Osteocyte (in vitro differentiated cells): Measurements from ENCODE around the gene HOXA3. TPM values are rescaled to one million over a fixed set of nuclear protein-coding genes. Genes with fewer than 3 reads are reported as not detected.

ENCODE experiments used
- DNase-seq: peaks from one replicate; pipeline ENCODE4 v3.0.0; 2021; ENCODE audit warnings: mixed read lengths; ENCODE audit not compliant: unreplicated experiment; ENCODE audit errors: extremely low spot score
- H3K27ac Mint-ChIP-seq: one replicate; pipeline ENCODE4 v1.8.0; 2021; ENCODE audit warnings: mild to moderate bottlenecking, mixed read lengths; ENCODE audit not compliant: unreplicated experiment
- H3K27me3 Mint-ChIP-seq: one replicate; pipeline ENCODE4 v1.8.0; 2021; ENCODE audit warnings: mixed read lengths; ENCODE audit not compliant: unreplicated experiment
- H3K36me3 Mint-ChIP-seq: one replicate; pipeline ENCODE4 v1.8.0; 2021; ENCODE audit warnings: mixed read lengths; ENCODE audit not compliant: unreplicated experiment
- H3K4me1 Mint-ChIP-seq: one replicate; pipeline ENCODE4 v1.8.0; 2021; ENCODE audit warnings: mixed read lengths; ENCODE audit not compliant: unreplicated experiment
- H3K4me3 Mint-ChIP-seq: one replicate; pipeline ENCODE4 v1.8.0; 2021; ENCODE audit warnings: mild to moderate bottlenecking, moderate library complexity, mixed read lengths; ENCODE audit not compliant: unreplicated experiment
- H3K9me3 Mint-ChIP-seq: one replicate; pipeline ENCODE4 v1.8.0; 2021; ENCODE audit warnings: mixed read lengths; ENCODE audit not compliant: unreplicated experiment
- total RNA-seq: library from RNA; stranded (reverse); gene quantifications from 2 replicates; pipeline ENCODE4 v1.2.1, GENCODE V29; 2021
- TF ChIP-seq, protein P1 (sequence below): fragments of 200-600 bp; sonication (generic); IDR thresholded peaks from 2 replicates; pipeline ENCODE4 v1.5.0; 2021; ENCODE audit warnings: antibody characterized with exemption, mild to moderate bottlenecking, moderate library complexity

HOXA3 gene
- total RNA-seq, 1 donor from 2014 or later, result not detected

DNA sequence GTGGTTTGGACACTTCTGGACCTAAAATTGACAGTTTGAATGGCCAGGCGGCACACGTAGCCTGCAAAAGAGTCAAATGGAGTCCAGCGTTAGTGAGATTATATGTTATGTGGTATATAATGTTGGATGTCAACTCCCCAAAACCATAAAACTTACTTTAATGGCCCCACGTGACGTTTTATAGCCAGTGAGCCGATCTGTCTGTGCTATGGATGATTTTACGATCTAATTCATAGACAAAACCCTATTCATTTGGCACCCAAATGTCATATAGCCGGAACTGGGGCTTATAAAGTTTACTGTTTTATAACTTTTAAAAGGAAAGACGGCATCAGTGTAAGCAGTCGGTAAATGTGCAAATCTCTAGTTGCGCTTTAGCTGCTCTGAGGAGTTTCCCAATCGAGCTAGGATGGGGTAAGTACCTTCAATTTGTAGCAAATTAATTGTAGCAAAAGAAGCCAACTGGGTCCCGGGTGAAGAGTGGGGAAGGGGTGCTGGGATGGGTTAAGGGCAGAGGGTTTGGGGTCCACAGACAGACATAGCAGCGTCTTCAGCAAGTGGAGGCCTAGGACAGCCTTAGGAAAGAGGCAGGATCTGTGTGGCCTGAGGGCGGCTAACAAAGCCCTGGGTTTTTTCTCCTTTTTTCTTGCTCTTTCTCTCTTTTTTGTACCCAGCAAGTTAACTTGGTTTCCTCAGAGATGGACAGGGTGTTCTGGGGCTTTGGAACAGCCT lies 12.1 kb downstream of the HOXA3 start:
- no peak for DNase-seq
- TF ChIP-seq, protein P1, sequence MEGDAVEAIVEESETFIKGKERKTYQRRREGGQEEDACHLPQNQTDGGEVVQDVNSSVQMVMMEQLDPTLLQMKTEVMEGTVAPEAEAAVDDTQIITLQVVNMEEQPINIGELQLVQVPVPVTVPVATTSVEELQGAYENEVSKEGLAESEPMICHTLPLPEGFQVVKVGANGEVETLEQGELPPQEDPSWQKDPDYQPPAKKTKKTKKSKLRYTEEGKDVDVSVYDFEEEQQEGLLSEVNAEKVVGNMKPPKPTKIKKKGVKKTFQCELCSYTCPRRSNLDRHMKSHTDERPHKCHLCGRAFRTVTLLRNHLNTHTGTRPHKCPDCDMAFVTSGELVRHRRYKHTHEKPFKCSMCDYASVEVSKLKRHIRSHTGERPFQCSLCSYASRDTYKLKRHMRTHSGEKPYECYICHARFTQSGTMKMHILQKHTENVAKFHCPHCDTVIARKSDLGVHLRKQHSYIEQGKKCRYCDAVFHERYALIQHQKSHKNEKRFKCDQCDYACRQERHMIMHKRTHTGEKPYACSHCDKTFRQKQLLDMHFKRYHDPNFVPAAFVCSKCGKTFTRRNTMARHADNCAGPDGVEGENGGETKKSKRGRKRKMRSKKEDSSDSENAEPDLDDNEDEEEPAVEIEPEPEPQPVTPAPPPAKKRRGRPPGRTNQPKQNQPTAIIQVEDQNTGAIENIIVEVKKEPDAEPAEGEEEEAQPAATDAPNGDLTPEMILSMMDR, result no peak
- Mint-ChIP-seq H3K9me3 (no peaks in the 10 kb centered on the region), H3K27ac (no peak overlapping the region), H3K36me3 (no peaks in the 10 kb centered on the region), H3K4me3 (no peak overlapping the region), H3K27me3 (peaks cover 90% of the 10 kb centered on the region), H3K4me1 (peaks cover 8% of the 10 kb centered on the region)

- Mint-ChIP-seq H3K27me3 (peaks cover 92% of the 10 kb centered on the region), H3K4me1 (peaks cover 8% of the 10 kb centered on the region), H3K36me3 (no peaks in the 10 kb centered on the region), H3K27ac (no peak overlapping the region), H3K9me3 (no peaks in the 10 kb centered on the region), H3K4me3 (no peak overlapping the region)
- no peak for DNase-seq
- TF ChIP-seq, protein P1, result no peak
These were observed 12.9 kb downstream of the HOXA3 start for GRCh38 chr7:27139334-27140125.

DNA sequence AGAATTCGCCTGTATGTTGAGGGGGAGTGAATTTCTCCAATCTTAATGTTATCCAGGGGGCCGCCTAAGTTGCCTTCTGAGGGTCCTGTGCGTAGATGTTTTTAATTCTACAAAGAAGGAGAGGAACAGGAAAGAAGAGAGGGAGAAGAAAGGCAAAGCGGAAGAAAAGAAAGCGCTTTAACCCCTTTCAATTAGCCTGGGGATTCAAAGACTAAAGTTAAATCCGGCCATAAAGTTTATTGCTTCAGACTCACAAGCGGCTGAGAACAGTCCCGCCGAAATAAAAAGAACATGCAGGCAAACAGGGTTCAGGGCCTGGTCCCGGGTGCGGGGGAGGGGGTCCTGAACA lies 13.4 kb downstream of the HOXA3 start:
- peaks cover 8% of the 10 kb centered on the region for H3K4me1 Mint-ChIP-seq
- TF ChIP-seq, protein P1, result no peak
- no peak overlapping the region for H3K27ac Mint-ChIP-seq
- no peak overlapping the region for H3K4me3 Mint-ChIP-seq
- peaks cover 92% of the 10 kb centered on the region for H3K27me3 Mint-ChIP-seq
- H3K9me3 Mint-ChIP-seq, result no peaks in the 10 kb centered on the region
- H3K36me3 Mint-ChIP-seq, result no peaks in the 10 kb centered on the region
- no peak for DNase-seq

- Mint-ChIP-seq H3K27ac (no peak overlapping the region), H3K36me3 (no peaks in the 10 kb centered on the region), H3K4me3 (no peak overlapping the region), H3K4me1 (peaks cover 8% of the 10 kb centered on the region), H3K27me3 (peaks cover 94% of the 10 kb centered on the region), H3K9me3 (no peaks in the 10 kb centered on the region)
- TF ChIP-seq, protein P1, result no peak
- no peak for DNase-seq
These were observed 13.9 kb downstream of the HOXA3 start for GRCh38 chr7:27138472-27138871.

GRCh38 chr7:27137640-27138315 lies 14.6 kb downstream of the HOXA3 start:
- no peaks in the 10 kb centered on the region for H3K36me3 Mint-ChIP-seq
- peaks cover 7% of the 10 kb centered on the region for H3K4me1 Mint-ChIP-seq
- H3K27ac Mint-ChIP-seq, result no peak overlapping the region
- TF ChIP-seq, protein P1, result no peak
- no peak overlapping the region for H3K4me3 Mint-ChIP-seq
- DNase-seq, result no peak
- H3K27me3 Mint-ChIP-seq, result peaks cover 97% of the 10 kb centered on the region
- no peaks in the 10 kb centered on the region for H3K9me3 Mint-ChIP-seq
